Epithelial cell of proximal tubule (primary cell): Measurements from ENCODE around the gene FHIT. TPM values are rescaled to one million over a fixed set of nuclear protein-coding genes. Genes with fewer than 3 reads are reported as not detected.

Experiments used
- DNase-seq: peaks from one replicate; pipeline ENCODE4 v3.0.0-alpha.2; 2011; ENCODE audit warnings: low read depth
- H3K4me3 ChIP-seq: 2 replicates; pipeline ENCODE4 v1.5.1; 2011; ENCODE audit warnings: low read depth, mild to moderate bottlenecking, low read length
- CTCF ChIP-seq: conservative IDR thresholded peaks from 2 replicates; pipeline ENCODE4 v1.5.1; 2012; ENCODE audit warnings: low read depth, mild to moderate bottlenecking, low read length
- total RNA-seq: library from RNA; depleted of rRNA; stranded (reverse); fragments of >200 nt; gene quantifications from 2 replicates; pipeline ENCODE4 v1.2.3, GENCODE V29; 2015

FHIT gene
- total RNA-seq, 1 donor from 2014 or later = 3.7 TPM

DNA sequence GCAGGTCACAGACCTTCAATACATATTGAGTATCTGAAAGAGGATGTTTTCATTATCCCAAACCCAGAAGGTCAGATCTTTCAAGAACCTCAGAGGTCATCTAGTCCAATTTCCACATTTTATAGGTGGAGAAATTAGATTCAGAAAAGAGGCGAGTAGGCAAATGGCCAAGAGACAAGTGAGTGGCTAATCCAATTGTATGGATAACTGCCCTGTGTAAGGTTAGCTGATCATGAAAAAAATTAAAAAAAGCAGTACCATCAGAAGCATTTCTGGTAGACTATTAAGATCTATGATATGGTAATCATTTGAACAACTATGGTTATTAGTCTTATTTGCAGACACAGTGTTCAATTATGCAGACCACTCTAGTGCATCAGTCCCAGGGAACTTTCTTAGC, 1540.7 kb downstream of the FHIT start:
- no peak for TF ChIP-seq CTCF
- no peak overlapping the region for H3K4me3 ChIP-seq
- no peak for DNase-seq

- DNase-seq = no peak
- TF ChIP-seq CTCF = no peak
- no peak overlapping the region for H3K4me3 ChIP-seq
Measured at GRCh38 chr3:59709702-59710553, 1541.3 kb downstream of the FHIT start.

DNA sequence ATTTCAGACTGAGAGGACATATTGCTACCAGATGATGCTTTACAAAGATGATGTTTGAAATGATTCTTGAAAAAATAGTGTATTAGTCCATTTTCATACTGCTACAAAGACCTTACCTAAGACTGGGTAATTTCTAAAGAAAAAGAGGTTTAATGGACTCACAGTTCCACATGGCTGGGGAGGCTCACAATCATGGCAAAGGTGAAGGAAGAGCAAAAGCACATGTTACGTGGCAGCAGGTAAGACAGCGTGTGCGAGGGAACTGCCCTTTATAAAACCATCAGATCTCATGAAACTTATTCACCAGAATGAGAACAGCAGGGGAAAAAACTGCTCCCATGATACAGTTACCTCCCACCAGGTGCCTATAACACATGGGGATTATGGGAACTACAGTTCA, 1543.0 kb downstream of the FHIT start:
- no peak for TF ChIP-seq CTCF

DNA sequence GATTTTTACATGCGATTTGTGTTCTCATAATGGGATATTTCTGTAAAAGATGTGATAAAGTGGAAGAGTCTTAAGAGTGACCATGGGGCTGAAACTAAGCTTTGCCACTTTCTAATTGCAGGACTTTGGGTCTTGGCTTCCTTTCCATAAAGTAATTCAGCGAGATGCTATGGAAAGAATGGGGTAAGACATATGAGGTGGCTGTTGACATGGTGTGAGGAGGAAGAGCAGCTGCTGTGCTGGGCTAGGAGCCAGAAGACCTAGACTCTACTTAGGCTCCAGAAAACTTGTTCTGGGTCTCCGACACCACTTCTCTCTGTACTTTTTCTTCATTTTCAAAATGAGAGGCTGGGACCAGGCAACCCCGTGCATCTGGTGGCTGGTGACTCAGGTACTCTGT, 1547.0 kb downstream of the FHIT start:
- no peak overlapping the region for H3K4me3 ChIP-seq
- no peak for TF ChIP-seq CTCF
- no peak for DNase-seq

More for the DNA sequence above, 1543.0 kb downstream of the FHIT start:
- no peak overlapping the region for H3K4me3 ChIP-seq
- DNase-seq = no peak

GRCh38 chr3:59699648-59700320, 1551.5 kb downstream of the FHIT start:
- no peak overlapping the region for H3K4me3 ChIP-seq
- TF ChIP-seq CTCF = no peak
- no peak for DNase-seq
